HG03097 (cell line): ENCODE data around the gene GNA12.
"Not testable (repeated sequence)": the region's sequence is repeated elsewhere in the genome, so short reads cannot be mapped to it uniquely, and the experiment has no call there.

ENCODE experiments used
- ATAC-seq: cut with Tn5 transposase; IDR thresholded peaks from one replicate; pipeline ENCODE4 v1.9.1; 2021; ENCODE audit not compliant: unreplicated experiment, low FRiP score

The GNA12 gene

DNA sequence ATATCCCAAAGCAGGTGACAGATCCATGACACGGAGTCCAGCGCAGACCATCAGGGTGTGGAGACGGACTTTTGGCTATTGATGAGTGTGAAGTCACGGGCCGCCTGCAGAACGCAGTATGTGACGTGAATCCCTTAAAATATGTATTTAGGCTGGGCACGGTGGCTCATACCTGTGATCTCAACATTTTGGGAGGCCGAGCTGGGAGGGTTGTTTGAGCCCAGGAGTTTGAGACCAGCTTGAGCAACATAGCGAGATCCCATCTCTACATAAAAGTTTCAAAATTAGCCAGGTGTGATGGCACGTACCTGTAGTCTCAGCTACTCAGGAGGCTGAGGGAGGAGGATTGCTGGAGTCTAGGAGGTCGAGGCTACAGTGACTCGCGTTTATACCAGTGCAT lies 158.0 kb downstream of the GNA12 start:
- no peak for ATAC-seq

- ATAC-seq: no peak
Measured at GRCh38 chr7:2684501-2684900, 159.6 kb downstream of the GNA12 start.

- no peak for ATAC-seq
Measured at GRCh38 chr7:2681929-2682799, 161.9 kb downstream of the GNA12 start.

DNA sequence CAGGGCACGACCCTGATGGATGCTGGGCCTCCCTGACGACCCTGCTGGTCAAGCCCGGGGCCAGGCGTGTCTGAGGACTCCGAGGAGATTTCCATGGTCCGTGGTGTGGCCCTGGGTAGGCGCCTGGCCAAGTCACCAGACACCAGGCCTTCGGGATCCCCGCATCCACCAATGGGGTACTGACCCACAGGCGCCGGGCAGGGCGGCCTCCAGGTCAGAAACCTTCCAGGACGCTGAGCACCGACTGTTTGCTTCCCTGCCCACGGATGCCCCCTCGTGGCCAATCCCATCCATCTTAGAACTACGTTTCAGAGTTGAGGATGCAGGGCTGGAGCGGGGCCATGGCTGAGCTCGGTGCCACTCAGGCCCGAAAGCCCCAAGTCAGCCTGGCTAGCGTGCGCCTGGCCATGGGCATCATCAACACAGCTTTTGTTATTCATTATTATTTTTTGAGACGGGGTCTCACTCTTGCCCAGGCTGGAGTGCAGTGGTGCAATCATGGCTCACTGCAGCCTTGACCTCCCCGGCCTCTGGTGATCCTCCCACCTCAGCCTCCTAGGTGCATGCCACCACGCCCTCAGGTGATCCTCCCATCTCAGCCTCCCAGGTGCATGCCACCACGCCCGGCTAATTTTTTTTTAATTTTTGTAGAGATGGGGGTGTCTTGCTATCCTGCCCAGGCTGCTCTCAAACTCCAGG lies 163.2 kb downstream of the GNA12 start:
- no peak for ATAC-seq

- no peak for ATAC-seq
Measured at GRCh38 chr7:2680256-2680655, 163.9 kb downstream of the GNA12 start.

GRCh38 chr7:2679135-2680127 lies 164.7 kb downstream of the GNA12 start:
- ATAC-seq: not testable (repeated sequence)

DNA sequence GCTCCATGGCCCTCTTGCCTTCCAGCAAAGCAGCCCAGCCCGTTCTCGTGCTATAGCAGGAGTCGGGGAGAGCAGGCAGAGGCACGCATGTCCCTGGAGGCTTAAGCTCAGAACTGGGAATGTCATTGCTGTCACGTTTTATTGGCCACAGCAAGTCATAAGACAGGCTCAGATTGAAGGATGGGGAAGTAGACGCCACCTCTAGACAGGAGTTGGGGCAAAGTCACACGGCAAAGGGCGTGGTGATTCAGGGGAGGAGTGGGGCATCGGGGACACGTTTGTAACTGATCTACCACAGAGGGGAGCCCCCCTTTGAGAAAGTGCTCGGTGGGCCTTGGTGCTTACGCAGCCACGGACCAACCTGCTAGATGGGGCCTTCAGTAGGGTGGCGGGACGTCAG lies 165.7 kb downstream of the GNA12 start:
- ATAC-seq: not testable (repeated sequence)
